Keratinocyte (primary cell): ENCODE results near the gene GPX4. TPM values are rescaled to one million over a fixed set of nuclear protein-coding genes. Genes with fewer than 3 reads are reported as not detected.
"Not testable (repeated sequence)": the region's sequence is repeated elsewhere in the genome, so short reads cannot be mapped to it uniquely, and the experiment has no call there.

Source experiments
- DNase-seq: peaks from one replicate; pipeline ENCODE4 v3.0.0-alpha.2; 2011; ENCODE audit warnings: low read depth, missing footprints, low spot score
- FAIRE-seq: peaks from 2 replicates; lab custom pipeline; 2011; peaks lifted over from hg19 to GRCh38; lab: Jason Lieb, UNC
- H2AFZ ChIP-seq: 2 replicates; pipeline ENCODE4 v1.6.0; 2012; ENCODE audit warnings: low read length, control low read depth, inconsistent platforms; ENCODE audit not compliant: control insufficient read depth
- H3K27ac ChIP-seq: 2 replicates; pipeline ENCODE4 v1.5.1; 2011; ENCODE audit warnings: low read length; ENCODE audit not compliant: control insufficient read depth, insufficient read depth
- H3K27me3 ChIP-seq: 3 replicates; pipeline ENCODE4 v1.6.0; 2011; ENCODE audit warnings: low read length; ENCODE audit not compliant: control insufficient read depth, insufficient read depth; ENCODE audit errors: extremely low read depth
- H3K36me3 ChIP-seq, 2 experiments: 2 replicates in 1 of 2; 3 replicates in 1 of 2; pipeline ENCODE4 v1.5.1; 2011; ENCODE audit warnings: low read length in 2 of 2, mild to moderate bottlenecking in 1 of 2; ENCODE audit not compliant: control insufficient read depth in 2 of 2, insufficient read depth in 2 of 2; ENCODE audit errors: extremely low read depth in 1 of 2
- H3K4me1 ChIP-seq: 3 replicates; pipeline ENCODE4 v1.5.1; 2011; ENCODE audit warnings: low read length; ENCODE audit not compliant: control insufficient read depth, insufficient read depth; ENCODE audit errors: extremely low read depth
- H3K4me2 ChIP-seq: 3 replicates; pipeline ENCODE4 v1.6.0; 2011; ENCODE audit warnings: low read depth, low read length; ENCODE audit not compliant: control insufficient read depth, insufficient read depth; ENCODE audit errors: extremely low read depth
- H3K4me3 ChIP-seq, 3 experiments: fragments of 200-600 bp in 1 of 3; sonication (generic) in 1 of 3; 2 replicates in 2 of 3; 3 replicates in 1 of 3; pipeline ENCODE4 v1.5.1; 2011 to 2016; ENCODE audit warnings: low read length in 3 of 3, mild to moderate bottlenecking in 3 of 3, control low read depth in 2 of 3, inconsistent platforms in 1 of 3, low read depth in 1 of 3, mixed read lengths in 1 of 3, mixed run types in 1 of 3, moderate library complexity in 1 of 3; ENCODE audit not compliant: control insufficient read depth in 2 of 3, insufficient read depth in 2 of 3; ENCODE audit errors: extremely low read depth in 1 of 3
- H3K79me2 ChIP-seq: 2 replicates; pipeline ENCODE4 v1.6.0; 2012; ENCODE audit warnings: low read length; ENCODE audit not compliant: control insufficient read depth, insufficient read depth
- H3K9ac ChIP-seq: 3 replicates; pipeline ENCODE4 v1.6.0; 2011; ENCODE audit warnings: low read length; ENCODE audit not compliant: control insufficient read depth, insufficient read depth; ENCODE audit errors: extremely low read depth
- H3K9me1 ChIP-seq: 3 replicates; pipeline ENCODE4 v1.6.0; 2011; ENCODE audit warnings: low read length; ENCODE audit not compliant: control insufficient read depth, insufficient read depth; ENCODE audit errors: extremely low read depth
- H3K9me3 ChIP-seq: 2 replicates; pipeline ENCODE4 v1.5.1; 2012; ENCODE audit warnings: low read depth, low read length; ENCODE audit not compliant: control insufficient read depth
- H4K20me1 ChIP-seq: 3 replicates; pipeline ENCODE4 v1.6.0; 2011; ENCODE audit warnings: low read length; ENCODE audit not compliant: control insufficient read depth, insufficient read depth; ENCODE audit errors: extremely low read depth
- EZH2 ChIP-seq: IDR thresholded peaks from one replicate; pipeline ENCODE4 v1.6.1; 2012; ENCODE audit warnings: inconsistent platforms, mild to moderate bottlenecking, low read length, moderate library complexity
- dilution Hi-C: fragments of 300-500 bp; cut with MboI; formaldehyde crosslinking; loops from one replicate; pipeline ENCODE4 v1.7.0; 2020; ENCODE audit warnings: low sequenced_read_pairs; ENCODE audit not compliant: extremely low pct_ligation_motif_present
- polyA plus RNA-seq, 5 experiments: library from polyadenylated mRNA; depleted of rRNA in 3 of 5; stranded (reverse) in 3 of 5; stranded (forward) in 1 of 5; unstranded in 1 of 5; fragments of >200 nt; gene quantifications; 1 replicate in 1 of 5; 2 replicates in 3 of 5; 3 replicates in 1 of 5; pipeline versions ENCODE4 v1.2.1 to v1.2.3, GENCODE V29; 2011 to 2012; ENCODE audit warnings: missing spikeins in 2 of 5, low read depth in 1 of 5, low replicate concordance in 1 of 5
- TF ChIP-seq, protein P1 (sequence below), 3 experiments: IDR thresholded peaks in 1 of 3; conservative IDR thresholded peaks in 1 of 3; optimal IDR thresholded peaks in 1 of 3; 2 replicates in 2 of 3; 3 replicates in 1 of 3; pipeline versions ENCODE3 to v1.5.1; 2011; ENCODE audit warnings: low read length in 3 of 3, mild to moderate bottlenecking in 3 of 3, moderate library complexity in 2 of 3, control low read depth in 1 of 3, inconsistent platforms in 1 of 3; ENCODE audit not compliant: insufficient read depth in 2 of 3; ENCODE audit errors: extremely low read depth in 1 of 3

Gene GPX4
- polyA plus RNA-seq, 1 donor (not counting 4 experiments of a cell fraction or from before 2014, with no cell fraction given) = 193 TPM

DNA sequence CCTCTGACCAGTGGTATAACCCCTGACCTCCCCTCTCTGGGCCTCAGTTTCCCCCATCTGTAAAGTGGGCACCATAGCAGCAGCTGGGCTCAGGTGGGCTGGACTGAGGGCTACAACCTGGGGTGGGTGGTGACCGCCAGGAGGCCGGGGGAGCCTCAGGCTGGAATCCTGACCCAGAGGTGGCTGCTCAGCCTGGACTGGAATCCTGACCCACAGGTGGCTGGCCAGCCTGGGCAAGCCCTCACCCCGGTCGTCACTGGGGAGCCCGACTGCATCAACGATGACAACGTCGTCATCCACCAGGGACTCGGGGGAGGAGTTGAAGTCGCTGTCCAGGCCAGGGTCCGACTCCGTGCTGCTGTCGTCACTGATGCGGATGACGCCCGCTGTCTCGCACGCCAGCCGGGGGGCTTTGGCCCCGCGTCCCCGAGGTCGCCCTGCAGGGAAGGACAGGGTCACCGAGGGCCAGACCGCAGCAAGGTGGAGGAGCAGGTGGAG lies 10.2 kb downstream of the GPX4 start:
- H3K27me3 ChIP-seq = no peaks in the 10 kb centered on the region
- TF ChIP-seq EZH2 = no peak
- TF ChIP-seq, protein P1, sequence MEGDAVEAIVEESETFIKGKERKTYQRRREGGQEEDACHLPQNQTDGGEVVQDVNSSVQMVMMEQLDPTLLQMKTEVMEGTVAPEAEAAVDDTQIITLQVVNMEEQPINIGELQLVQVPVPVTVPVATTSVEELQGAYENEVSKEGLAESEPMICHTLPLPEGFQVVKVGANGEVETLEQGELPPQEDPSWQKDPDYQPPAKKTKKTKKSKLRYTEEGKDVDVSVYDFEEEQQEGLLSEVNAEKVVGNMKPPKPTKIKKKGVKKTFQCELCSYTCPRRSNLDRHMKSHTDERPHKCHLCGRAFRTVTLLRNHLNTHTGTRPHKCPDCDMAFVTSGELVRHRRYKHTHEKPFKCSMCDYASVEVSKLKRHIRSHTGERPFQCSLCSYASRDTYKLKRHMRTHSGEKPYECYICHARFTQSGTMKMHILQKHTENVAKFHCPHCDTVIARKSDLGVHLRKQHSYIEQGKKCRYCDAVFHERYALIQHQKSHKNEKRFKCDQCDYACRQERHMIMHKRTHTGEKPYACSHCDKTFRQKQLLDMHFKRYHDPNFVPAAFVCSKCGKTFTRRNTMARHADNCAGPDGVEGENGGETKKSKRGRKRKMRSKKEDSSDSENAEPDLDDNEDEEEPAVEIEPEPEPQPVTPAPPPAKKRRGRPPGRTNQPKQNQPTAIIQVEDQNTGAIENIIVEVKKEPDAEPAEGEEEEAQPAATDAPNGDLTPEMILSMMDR (optimal IDR thresholded peaks at IDR 0.05 in 1 of 3, IDR thresholded peaks at IDR 0.05 in 1 of 3, conservative IDR thresholded peaks at IDR 0.05 in 1 of 3; ENCODE audit: extremely low read depth in 1 of 3, insufficient read depth in 2 of 3, low read length in 3 of 3) = no peak
- H3K4me1 ChIP-seq = peaks cover 5% of the 10 kb centered on the region
- no peak overlapping the region for H2AFZ ChIP-seq
- FAIRE-seq (no peak), DNase-seq (no peak)
- no peaks in the 10 kb centered on the region for H3K79me2 ChIP-seq
- H3K9ac ChIP-seq = no peak overlapping the region
- dilution Hi-C loops = no loop called here
- peaks cover 3% of the 10 kb centered on the region for H4K20me1 ChIP-seq
- H3K27ac ChIP-seq = no peak overlapping the region
- H3K9me3 ChIP-seq = no peaks in the 10 kb centered on the region
- no peaks in the 10 kb centered on the region for H3K9me1 ChIP-seq
- H3K36me3 ChIP-seq = peaks cover 28 to 30% of the 10 kb centered on the region in 2 experiments
- no peak overlapping the region for H3K4me2 ChIP-seq
- H3K4me3 ChIP-seq = no peak overlapping the region

DNA sequence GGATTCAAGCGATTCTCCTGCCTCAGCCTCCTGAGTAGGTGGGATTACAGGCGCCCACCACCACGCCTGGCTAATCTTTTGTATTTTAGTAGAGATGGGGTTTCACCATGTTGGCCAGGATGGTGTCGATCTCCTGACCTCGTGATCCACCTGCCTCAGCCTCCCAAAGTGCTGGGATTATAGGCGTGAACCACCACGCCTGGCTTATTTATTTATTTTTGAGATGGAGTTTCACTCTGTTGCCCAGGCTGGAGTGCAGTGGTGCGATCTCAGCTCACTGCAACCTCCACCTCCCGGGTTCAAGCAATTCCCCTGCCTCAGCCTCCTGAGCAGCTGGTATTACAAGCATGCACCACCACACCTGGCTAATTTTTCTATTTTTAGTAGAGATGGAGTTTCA lies 10.9 kb downstream of the GPX4 start:
- DNase-seq, H4K20me1 ChIP-seq, H3K9me3 ChIP-seq, FAIRE-seq, dilution Hi-C loops, H3K9me1 ChIP-seq, H3K4me3 ChIP-seq, H3K4me1 ChIP-seq, H3K27ac ChIP-seq, H3K27me3 ChIP-seq, H3K4me2 ChIP-seq, H3K9ac ChIP-seq, H3K79me2 ChIP-seq, H2AFZ ChIP-seq: not testable (repeated sequence)
- peaks cover 34 to 36% of the 10 kb centered on the region in 2 experiments for H3K36me3 ChIP-seq
